A549 (cell line): ENCODE measurements around the gene ARF1.

Source experiments
- CHD2 ChIP-seq: fragments of 150-350 bp; IDR thresholded peaks from 2 replicates; pipeline ENCODE4 v1.6.1; 2014; ENCODE audit warnings: low read length; ENCODE audit not compliant: partially characterized antibody
- EHMT2 ChIP-seq: fragments of 200-600 bp; sonication (generic); IDR thresholded peaks from 2 replicates; pipeline ENCODE4 v1.6.1; 2016; ENCODE audit warnings: antibody characterized with exemption, low read depth, mild to moderate bottlenecking, moderate library complexity
- GATA3 ChIP-seq: IDR thresholded peaks from 2 replicates; pipeline ENCODE4 v1.6.1; 2012; ENCODE audit warnings: borderline replicate concordance
- HDAC2 ChIP-seq: fragments of 200-600 bp; sonication (generic); IDR thresholded peaks from 2 replicates; pipeline ENCODE4 v1.6.1; 2016
- POLR2A ChIP-seq: IDR thresholded peaks from 2 replicates; pipeline ENCODE4 v1.6.1; 2012; ENCODE audit warnings: mild to moderate bottlenecking, low read length
- POLR2AphosphoS2 ChIP-seq: conservative IDR thresholded peaks from 2 replicates; pipeline ENCODE4 v1.6.1; 2012; ENCODE audit warnings: low read length, improper control_type of control experiment, inconsistent platforms
- SREBF2 ChIP-seq: fragments of 450-650 bp; IDR thresholded peaks from 2 replicates; pipeline ENCODE4 v1.6.1; 2014; ENCODE audit warnings: mild to moderate bottlenecking, moderate library complexity
- TF ChIP-seq, protein P1 (sequence below): fragments of >200 bp; sonication (Bioruptor Twin); formaldehyde crosslinking; IDR thresholded peaks from 3 replicates; pipeline ENCODE4 v1.5.1; 2016
- TF ChIP-seq, protein P2 (sequence below): fragments of >200 bp; sonication (Bioruptor Twin); formaldehyde crosslinking; IDR thresholded peaks from 3 replicates; pipeline ENCODE4 v1.6.1; 2016
- TF ChIP-seq, protein P3 (sequence below): fragments of 200-600 bp; sonication (generic); IDR thresholded peaks from 2 replicates; pipeline ENCODE4 v1.6.1; 2016; ENCODE audit warnings: antibody characterized with exemption, mild to moderate bottlenecking, moderate library complexity

DNA sequence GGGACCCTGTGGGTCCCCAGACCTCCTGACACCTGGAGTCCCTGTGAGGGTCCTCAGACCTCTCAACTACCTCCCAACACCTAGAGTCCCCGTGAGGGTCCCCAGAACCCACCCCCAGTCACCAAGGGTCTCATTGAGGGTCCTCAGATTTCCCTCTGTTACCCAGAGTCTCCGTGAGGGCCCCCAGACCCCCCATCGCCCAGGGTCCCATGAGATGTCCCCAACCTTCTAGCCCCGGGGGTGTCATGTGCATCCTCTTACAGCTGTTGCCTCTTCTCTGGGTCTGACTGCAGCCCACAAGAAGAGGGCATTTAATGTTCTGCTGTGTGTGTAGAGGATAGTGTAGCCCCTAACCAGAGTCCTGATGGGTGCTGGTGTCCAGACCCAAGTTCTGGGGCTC is 65.3 kb downstream of the ARF1 start:
- TF ChIP-seq, protein P1, sequence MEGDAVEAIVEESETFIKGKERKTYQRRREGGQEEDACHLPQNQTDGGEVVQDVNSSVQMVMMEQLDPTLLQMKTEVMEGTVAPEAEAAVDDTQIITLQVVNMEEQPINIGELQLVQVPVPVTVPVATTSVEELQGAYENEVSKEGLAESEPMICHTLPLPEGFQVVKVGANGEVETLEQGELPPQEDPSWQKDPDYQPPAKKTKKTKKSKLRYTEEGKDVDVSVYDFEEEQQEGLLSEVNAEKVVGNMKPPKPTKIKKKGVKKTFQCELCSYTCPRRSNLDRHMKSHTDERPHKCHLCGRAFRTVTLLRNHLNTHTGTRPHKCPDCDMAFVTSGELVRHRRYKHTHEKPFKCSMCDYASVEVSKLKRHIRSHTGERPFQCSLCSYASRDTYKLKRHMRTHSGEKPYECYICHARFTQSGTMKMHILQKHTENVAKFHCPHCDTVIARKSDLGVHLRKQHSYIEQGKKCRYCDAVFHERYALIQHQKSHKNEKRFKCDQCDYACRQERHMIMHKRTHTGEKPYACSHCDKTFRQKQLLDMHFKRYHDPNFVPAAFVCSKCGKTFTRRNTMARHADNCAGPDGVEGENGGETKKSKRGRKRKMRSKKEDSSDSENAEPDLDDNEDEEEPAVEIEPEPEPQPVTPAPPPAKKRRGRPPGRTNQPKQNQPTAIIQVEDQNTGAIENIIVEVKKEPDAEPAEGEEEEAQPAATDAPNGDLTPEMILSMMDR, result no peak
- no peak for TF ChIP-seq CHD2
- no peak for TF ChIP-seq GATA3
- TF ChIP-seq SREBF2, result no peak
- no peak for TF ChIP-seq POLR2A
- TF ChIP-seq HDAC2, result no peak
- no peak for TF ChIP-seq POLR2AphosphoS2
- no peak for TF ChIP-seq EHMT2
- TF ChIP-seq, protein P2, sequence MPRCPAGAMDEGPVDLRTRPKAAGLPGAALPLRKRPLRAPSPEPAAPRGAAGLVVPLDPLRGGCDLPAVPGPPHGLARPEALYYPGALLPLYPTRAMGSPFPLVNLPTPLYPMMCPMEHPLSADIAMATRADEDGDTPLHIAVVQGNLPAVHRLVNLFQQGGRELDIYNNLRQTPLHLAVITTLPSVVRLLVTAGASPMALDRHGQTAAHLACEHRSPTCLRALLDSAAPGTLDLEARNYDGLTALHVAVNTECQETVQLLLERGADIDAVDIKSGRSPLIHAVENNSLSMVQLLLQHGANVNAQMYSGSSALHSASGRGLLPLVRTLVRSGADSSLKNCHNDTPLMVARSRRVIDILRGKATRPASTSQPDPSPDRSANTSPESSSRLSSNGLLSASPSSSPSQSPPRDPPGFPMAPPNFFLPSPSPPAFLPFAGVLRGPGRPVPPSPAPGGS, result no peak
- TF ChIP-seq, protein P3, sequence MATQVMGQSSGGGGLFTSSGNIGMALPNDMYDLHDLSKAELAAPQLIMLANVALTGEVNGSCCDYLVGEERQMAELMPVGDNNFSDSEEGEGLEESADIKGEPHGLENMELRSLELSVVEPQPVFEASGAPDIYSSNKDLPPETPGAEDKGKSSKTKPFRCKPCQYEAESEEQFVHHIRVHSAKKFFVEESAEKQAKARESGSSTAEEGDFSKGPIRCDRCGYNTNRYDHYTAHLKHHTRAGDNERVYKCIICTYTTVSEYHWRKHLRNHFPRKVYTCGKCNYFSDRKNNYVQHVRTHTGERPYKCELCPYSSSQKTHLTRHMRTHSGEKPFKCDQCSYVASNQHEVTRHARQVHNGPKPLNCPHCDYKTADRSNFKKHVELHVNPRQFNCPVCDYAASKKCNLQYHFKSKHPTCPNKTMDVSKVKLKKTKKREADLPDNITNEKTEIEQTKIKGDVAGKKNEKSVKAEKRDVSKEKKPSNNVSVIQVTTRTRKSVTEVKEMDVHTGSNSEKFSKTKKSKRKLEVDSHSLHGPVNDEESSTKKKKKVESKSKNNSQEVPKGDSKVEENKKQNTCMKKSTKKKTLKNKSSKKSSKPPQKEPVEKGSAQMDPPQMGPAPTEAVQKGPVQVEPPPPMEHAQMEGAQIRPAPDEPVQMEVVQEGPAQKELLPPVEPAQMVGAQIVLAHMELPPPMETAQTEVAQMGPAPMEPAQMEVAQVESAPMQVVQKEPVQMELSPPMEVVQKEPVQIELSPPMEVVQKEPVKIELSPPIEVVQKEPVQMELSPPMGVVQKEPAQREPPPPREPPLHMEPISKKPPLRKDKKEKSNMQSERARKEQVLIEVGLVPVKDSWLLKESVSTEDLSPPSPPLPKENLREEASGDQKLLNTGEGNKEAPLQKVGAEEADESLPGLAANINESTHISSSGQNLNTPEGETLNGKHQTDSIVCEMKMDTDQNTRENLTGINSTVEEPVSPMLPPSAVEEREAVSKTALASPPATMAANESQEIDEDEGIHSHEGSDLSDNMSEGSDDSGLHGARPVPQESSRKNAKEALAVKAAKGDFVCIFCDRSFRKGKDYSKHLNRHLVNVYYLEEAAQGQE, result no peak
